H1 (cell line): Measurements from ENCODE around the gene TRIM23. TPM values are rescaled to one million over a fixed set of nuclear protein-coding genes. Genes with fewer than 3 reads are reported as not detected.

Experiments used
- CTCF ChIA-PET: fragments of 300-600 bp; sonication (Branson Sonifier 250); formaldehyde crosslinking; loops from one replicate; lab custom pipeline; 2021; ENCODE audit not compliant: partially characterized antibody; lab: Charles Lee
- POLR2A ChIA-PET: fragments of 300-600 bp; sonication (Branson Sonifier 250); formaldehyde crosslinking; loops from one replicate; lab custom pipeline; 2021; ENCODE audit warnings: inconsistent platforms; ENCODE audit not compliant: partially characterized antibody; lab: Charles Lee
- DNase-seq, 2 experiments: peaks; one replicate each; pipeline versions ENCODE4 v3.0.0 to v3.0.0-alpha.2; 2010 to 2022; ENCODE audit warnings: low spot score in 2 of 2, low read depth in 1 of 2, mixed read lengths in 1 of 2
- FAIRE-seq: peaks from 2 replicates; lab custom pipeline; 2011; peaks lifted over from hg19 to GRCh38; lab: Jason Lieb, UNC
- H2AFZ ChIP-seq: 2 replicates; pipeline ENCODE4 v1.8.1; 2012; ENCODE audit warnings: low read length, inconsistent platforms
- H2AK5ac ChIP-seq: 2 replicates; pipeline ENCODE4 v1.6.1; 2013; ENCODE audit warnings: low read depth, low read length
- H2BK120ac ChIP-seq: replicated peaks from 2 replicates; pipeline ENCODE3; 2013; ENCODE audit warnings: low read depth, low read length, inconsistent platforms
- H2BK12ac ChIP-seq: 2 replicates; pipeline ENCODE4 v1.6.1; 2013; ENCODE audit warnings: low read depth, low read length
- H2BK15ac ChIP-seq: 2 replicates; pipeline ENCODE4 v1.6.1; 2013; ENCODE audit warnings: low read length
- H2BK20ac ChIP-seq: 2 replicates; pipeline ENCODE4 v1.6.1; 2013; ENCODE audit warnings: low read length
- H2BK5ac ChIP-seq: 2 replicates; pipeline ENCODE4 v1.6.1; 2013; ENCODE audit warnings: low read depth, low read length
- H3K14ac ChIP-seq: 2 replicates; pipeline ENCODE4 v1.6.1; 2013; ENCODE audit warnings: inconsistent platforms; ENCODE audit not compliant: insufficient read length
- H3K18ac ChIP-seq: 2 replicates; pipeline ENCODE4 v1.6.1; 2013; ENCODE audit warnings: low read length; ENCODE audit errors: extremely low read depth
- H3K23ac ChIP-seq: 2 replicates; pipeline ENCODE4 v1.6.1; 2013; ENCODE audit warnings: inconsistent platforms; ENCODE audit not compliant: insufficient read length
- H3K23me2 ChIP-seq: 2 replicates; pipeline ENCODE4 v1.6.1; 2013; ENCODE audit warnings: low read depth, low read length
- H3K27ac ChIP-seq: 2 replicates; pipeline ENCODE4 v1.6.1; 2011; ENCODE audit warnings: low read depth, low read length, inconsistent platforms
- H3K27me3 ChIP-seq, 4 experiments: replicated peaks in 1 of 4; 1 replicate in 1 of 4; 2 replicates in 3 of 4; pipeline versions ENCODE4 v1.6.1 to v1.8.1; 2011 to 2013; ENCODE audit warnings: low read length in 3 of 4, mild to moderate bottlenecking in 3 of 4, inconsistent platforms in 2 of 4, mixed read lengths in 2 of 4, moderate library complexity in 1 of 4; ENCODE audit not compliant: control insufficient read depth in 3 of 4, insufficient read depth in 3 of 4; ENCODE audit errors: extremely low read depth in 1 of 4
- H3K36me3 ChIP-seq, 4 experiments: 2 replicates each; pipeline versions ENCODE4 v1.6.1 to v1.8.1; 2011 to 2013; ENCODE audit warnings: mild to moderate bottlenecking in 4 of 4, low read length in 3 of 4, moderate library complexity in 2 of 4, control low read depth in 1 of 4, inconsistent platforms in 1 of 4; ENCODE audit not compliant: insufficient read depth in 4 of 4, control insufficient read depth in 2 of 4
- H3K4ac ChIP-seq: replicated peaks from 2 replicates; pipeline ENCODE3; 2013; ENCODE audit warnings: low read length, low read depth, mixed read lengths, inconsistent platforms; ENCODE audit not compliant: insufficient read length
- H3K4me1 ChIP-seq, 4 experiments: replicated peaks in 1 of 4; 1 replicate in 1 of 4; 2 replicates in 3 of 4; pipeline versions ENCODE4 v1.6.1 to v1.8.1; 2011 to 2013; ENCODE audit warnings: low read length in 3 of 4, inconsistent platforms in 2 of 4, mixed read lengths in 1 of 4; ENCODE audit not compliant: insufficient read depth in 4 of 4, control insufficient read depth in 3 of 4
- H3K4me2 ChIP-seq, 2 experiments: 2 replicates each; pipeline versions ENCODE4 v1.6.1 to v1.8.1; 2011 to 2013; ENCODE audit warnings: low read depth in 2 of 2, low read length in 2 of 2, control low read depth in 1 of 2, inconsistent platforms in 1 of 2, mild to moderate bottlenecking in 1 of 2; ENCODE audit not compliant: insufficient read depth in 1 of 2
- H3K4me3 ChIP-seq, 4 experiments: fragments of 200-600, 300-600 bp in 1 of 4; sonication (generic), shearing (Covaris generic), sonication (Bioruptor Twin) in 1 of 4; 2 replicates each; pipeline versions ENCODE4 v1.5.1 to v1.8.1; 2011 to 2016; ENCODE audit warnings: low read length in 4 of 4, low read depth in 3 of 4, control low read depth in 2 of 4, inconsistent platforms in 2 of 4, mild to moderate bottlenecking in 2 of 4, mixed read lengths in 1 of 4, moderate library complexity in 1 of 4; ENCODE audit not compliant: insufficient read depth in 2 of 4; ENCODE audit errors: extremely low read depth in 1 of 4
- H3K56ac ChIP-seq: replicated peaks from 2 replicates; pipeline ENCODE3; 2013; ENCODE audit warnings: low read depth, mild to moderate bottlenecking, mixed read lengths, low read length, inconsistent platforms; ENCODE audit not compliant: insufficient read length
- H3K79me1 ChIP-seq: 2 replicates; pipeline ENCODE4 v1.6.1; 2013; ENCODE audit warnings: low read depth, low read length, control low read depth
- H3K79me2 ChIP-seq, 2 experiments: 2 replicates each; pipeline versions ENCODE4 v1.6.1 to v1.8.1; 2012 to 2013; ENCODE audit warnings: low read length in 2 of 2, mild to moderate bottlenecking in 2 of 2, inconsistent platforms in 1 of 2; ENCODE audit not compliant: insufficient read depth in 2 of 2, control insufficient read depth in 1 of 2
- H3K9ac ChIP-seq, 4 experiments: replicated peaks in 1 of 4; 1 replicate in 1 of 4; 2 replicates in 3 of 4; pipeline versions ENCODE4 v1.6.1 to v1.8.1; 2011 to 2013; ENCODE audit warnings: low read depth in 3 of 4, low read length in 3 of 4, control low read depth in 2 of 4, mild to moderate bottlenecking in 2 of 4, moderate library complexity in 2 of 4, inconsistent platforms in 1 of 4; ENCODE audit errors: extremely low read depth in 1 of 4
- H3K9me3 ChIP-seq, 2 experiments: 2 replicates each; pipeline versions ENCODE4 v1.6.1 to v1.8.1; 2012 to 2013; ENCODE audit warnings: mild to moderate bottlenecking in 2 of 2, moderate library complexity in 2 of 2, control low read depth in 1 of 2, inconsistent platforms in 1 of 2, low read depth in 1 of 2, low read length in 1 of 2, mixed read lengths in 1 of 2; ENCODE audit not compliant: insufficient read depth in 2 of 2
- H4K20me1 ChIP-seq, 2 experiments: replicated peaks in 1 of 2; 2 replicates each; pipeline versions ENCODE3 to v1.8.1; 2011 to 2013; ENCODE audit warnings: inconsistent platforms in 2 of 2, low read length in 2 of 2, mild to moderate bottlenecking in 1 of 2; ENCODE audit not compliant: insufficient read depth in 2 of 2, control insufficient read depth in 1 of 2
- H4K5ac ChIP-seq: 2 replicates; pipeline ENCODE4 v1.6.1; 2013; ENCODE audit warnings: low read length, low read depth, mixed read lengths, inconsistent platforms; ENCODE audit not compliant: insufficient read length
- H4K8ac ChIP-seq: 2 replicates; pipeline ENCODE4 v1.8.0; 2013; ENCODE audit warnings: mild to moderate bottlenecking, moderate library complexity, low read length, inconsistent platforms; ENCODE audit not compliant: insufficient read depth; ENCODE audit errors: extremely low read depth
- H4K91ac ChIP-seq: replicated peaks from 2 replicates; pipeline ENCODE3; 2013; ENCODE audit warnings: low read length, mixed read lengths, inconsistent platforms; ENCODE audit not compliant: insufficient read length
- CREB1 ChIP-seq: IDR thresholded peaks from 2 replicates; pipeline ENCODE4 v1.6.1; 2012; ENCODE audit warnings: inconsistent platforms
- EP300 ChIP-seq, 2 experiments: IDR thresholded peaks; 1 replicate in 1 of 2; 2 replicates in 1 of 2; pipeline ENCODE4 v1.6.1; 2011 to 2012; ENCODE audit warnings: low read depth in 2 of 2, low read length in 2 of 2, mild to moderate bottlenecking in 2 of 2, borderline replicate concordance in 1 of 2, inconsistent platforms in 1 of 2, moderate library complexity in 1 of 2
- GABPA ChIP-seq: IDR thresholded peaks from 2 replicates; pipeline ENCODE4 v1.6.1; 2011; ENCODE audit warnings: mild to moderate bottlenecking, low read length, moderate library complexity, borderline replicate concordance; ENCODE audit not compliant: insufficient read depth
- KDM5A ChIP-seq: fragments of 200-600 bp; IDR thresholded peaks from 2 replicates; pipeline ENCODE4 v1.7.1; 2012; ENCODE audit warnings: mild to moderate bottlenecking, low read length, inconsistent platforms, mixed read lengths
- RNF2 ChIP-seq: fragments of 200-900, 300-1000 bp; sonication (generic); IDR thresholded peaks from 2 replicates; pipeline ENCODE4 v1.7.1; 2016; ENCODE audit warnings: borderline replicate concordance, low read depth, mild to moderate bottlenecking, antibody characterized with exemption, low read length; ENCODE audit not compliant: poor library complexity, severe bottlenecking; ENCODE audit errors: missing control alignments
- SIX5 ChIP-seq: IDR thresholded peaks from 2 replicates; pipeline ENCODE4 v1.6.1; 2011; ENCODE audit warnings: mild to moderate bottlenecking, low read depth, low read length
- SRF ChIP-seq: IDR thresholded peaks from 2 replicates; pipeline ENCODE4 v1.6.1; 2011; ENCODE audit warnings: mild to moderate bottlenecking, low read depth, low read length, moderate library complexity
- TAF1 ChIP-seq: IDR thresholded peaks from 2 replicates; pipeline ENCODE4 v1.6.1; 2011; ENCODE audit warnings: mild to moderate bottlenecking, low read depth, low read length
- TBP ChIP-seq: IDR thresholded peaks from 2 replicates; pipeline ENCODE4 v1.6.1; 2011; ENCODE audit warnings: low read depth, low read length, improper control_type of control experiment
- ZNF274 ChIP-seq: IDR thresholded peaks from 2 replicates; pipeline ENCODE4 v1.7.0; 2012; ENCODE audit warnings: low read length, borderline replicate concordance; ENCODE audit errors: extremely low read depth
- WGBS, 2 experiments: shearing (Covaris generic) in 1 of 2; methylation state at CpG; one replicate each; pipeline versions ENCODE4 v1.1.6 to v1.1.7; 2013 to 2015; ENCODE audit warnings: low lambda C conversion rate in 2 of 2, mixed read lengths in 2 of 2, inconsistent platforms in 1 of 2, low coverage in 1 of 2, missing lambda C conversion rate in 1 of 2; ENCODE audit not compliant: insufficient replicate concordance in 2 of 2, insufficient coverage in 1 of 2, insufficient read length in 1 of 2; ENCODE audit errors: extremely low coverage in 1 of 2, missing lambda C conversion rate in 1 of 2; 5-methylcytosine and 5-hydroxymethylcytosine counted together
- polyA plus RNA-seq, 7 experiments: library from polyadenylated mRNA; depleted of rRNA in 3 of 7; stranded (reverse) in 5 of 7; unstranded in 2 of 7; fragments of >200 nt in 5 of 7; fragments of 200-250 nt in 2 of 7; gene quantifications; 1 replicate in 5 of 7; 2 replicates in 1 of 7; 4 replicates in 1 of 7; pipeline versions ENCODE4 v1.2.1 to v1.2.3, GENCODE V29; 2011 to 2013; ENCODE audit warnings: missing spikeins in 2 of 7, mixed read lengths in 2 of 7
- total RNA-seq: library from RNA; stranded (reverse); fragmentation: NEBNext Ultra II Directional; extraction: Animal tissue kit (Norgen Biotek cat#: 25700); gene quantifications from 2 replicates; pipeline ENCODE4 v1.2.1, GENCODE V29; 2021

The TRIM23 gene
- total and polyA plus RNA-seq, 2 of the 8 experiments (the other 6 are each of a cell fraction or from before 2014, with no cell fraction given), result 2.5 to 11.7 TPM

DNA sequence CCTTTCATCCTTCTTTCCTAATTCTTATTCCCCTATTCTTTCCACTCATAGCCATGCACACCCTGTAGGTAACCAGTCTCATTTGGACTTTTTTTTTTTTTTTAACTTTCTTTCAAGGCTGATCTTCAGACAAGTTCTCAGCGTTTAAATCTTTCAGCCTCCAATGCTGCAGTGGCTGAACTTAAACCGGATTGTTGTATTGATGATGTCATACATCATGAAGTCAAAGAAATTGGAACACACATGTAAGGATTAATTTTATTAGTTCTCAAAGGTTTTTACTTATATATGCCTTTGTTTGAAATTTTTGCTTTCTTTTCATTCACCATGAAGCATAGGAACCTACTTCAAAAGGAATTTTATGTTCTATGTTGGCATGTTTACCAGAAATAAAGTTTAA, 22.8 kb upstream of the TRIM23 start:
- H2BK120ac ChIP-seq, result no peak overlapping the region
- H4K5ac ChIP-seq, result no peak overlapping the region
- no peaks in the 10 kb centered on the region for H3K79me1 ChIP-seq
- H3K4ac ChIP-seq, result no peak overlapping the region
- H3K27me3 ChIP-seq, result no peaks in the 10 kb centered on the region
- WGBS, 2 experiments, result 94% methylated on average over 2 of the region's 2 CpGs; no CpG with 5 or more reads in 1 of the 2 experiments
- no peak overlapping the region for H2BK15ac ChIP-seq
- H3K4me3 ChIP-seq, result no peak overlapping the region
- no peak overlapping the region for H4K91ac ChIP-seq
- no peak overlapping the region for H2BK20ac ChIP-seq
- H4K20me1 ChIP-seq, result no peaks in the 10 kb centered on the region
- no peak overlapping the region for H4K8ac ChIP-seq
- H3K14ac ChIP-seq, result no peak overlapping the region
- FAIRE-seq, result no peak
- H3K9ac ChIP-seq, result no peak overlapping the region
- H3K23ac ChIP-seq, result no peak overlapping the region
- peaks cover 0 to 3% (median 0%) of the 10 kb centered on the region in 4 experiments; a peak in 2 of 8 replicates for H3K36me3 ChIP-seq
- no peak for DNase-seq
- no peaks in the 10 kb centered on the region for H3K23me2 ChIP-seq
- ChIA-PET POLR2A (interaction anchor here (0.6 kb wide), 1 partner anchor 74 kb away, joined by 3 read pairs; no protein-coding TSS in a partner anchor), CTCF (no interaction called here)
- H3K56ac ChIP-seq, result no peak overlapping the region
- H3K27ac ChIP-seq, result no peak overlapping the region
- no peak overlapping the region for H2BK12ac ChIP-seq
- H3K79me2 ChIP-seq, result no peaks in the 10 kb centered on the region
- TF ChIP-seq TBP (no peak), EP300 (IDR thresholded peaks at IDR 0.05; ENCODE audit: borderline replicate concordance in 1 of 2, low read depth in 2 of 2, low read length in 2 of 2) (no peak), GABPA (no peak), SRF (no peak), CREB1 (no peak), ZNF274 (no peak), KDM5A (no peak), TAF1 (no peak), SIX5 (no peak), RNF2 (no peak)
- H2AFZ ChIP-seq, result no peak overlapping the region
- no peak overlapping the region for H3K18ac ChIP-seq
- H3K4me2 ChIP-seq, result no peak overlapping the region; a peak in 1 of 4 replicates
- H3K9me3 ChIP-seq, result no peaks in the 10 kb centered on the region
- peaks cover 0 to 4% (median 0%) of the 10 kb centered on the region in 4 experiments; a peak in 2 of 7 replicates for H3K4me1 ChIP-seq
- no peak overlapping the region for H2BK5ac ChIP-seq
- no peak overlapping the region for H2AK5ac ChIP-seq
